ENCODE measurements around the gene RABGAP1L.
A peak's percentile ranks its signal among the peaks of the same experiment; 100 is the strongest.
"Not testable (repeated sequence)": the region's sequence is repeated elsewhere in the genome, so short reads cannot be mapped to it uniquely, and the experiment has no call there.

The RABGAP1L gene

GRCh38 chr1:174204697-174205308, 45.5 kb downstream of the RABGAP1L start:
- peak; percentile 50 for DNase-seq

- peak; percentile 29 for DNase-seq
These were observed 47.0 kb downstream of the RABGAP1L start for GRCh38 chr1:174206148-174206836.

DNA sequence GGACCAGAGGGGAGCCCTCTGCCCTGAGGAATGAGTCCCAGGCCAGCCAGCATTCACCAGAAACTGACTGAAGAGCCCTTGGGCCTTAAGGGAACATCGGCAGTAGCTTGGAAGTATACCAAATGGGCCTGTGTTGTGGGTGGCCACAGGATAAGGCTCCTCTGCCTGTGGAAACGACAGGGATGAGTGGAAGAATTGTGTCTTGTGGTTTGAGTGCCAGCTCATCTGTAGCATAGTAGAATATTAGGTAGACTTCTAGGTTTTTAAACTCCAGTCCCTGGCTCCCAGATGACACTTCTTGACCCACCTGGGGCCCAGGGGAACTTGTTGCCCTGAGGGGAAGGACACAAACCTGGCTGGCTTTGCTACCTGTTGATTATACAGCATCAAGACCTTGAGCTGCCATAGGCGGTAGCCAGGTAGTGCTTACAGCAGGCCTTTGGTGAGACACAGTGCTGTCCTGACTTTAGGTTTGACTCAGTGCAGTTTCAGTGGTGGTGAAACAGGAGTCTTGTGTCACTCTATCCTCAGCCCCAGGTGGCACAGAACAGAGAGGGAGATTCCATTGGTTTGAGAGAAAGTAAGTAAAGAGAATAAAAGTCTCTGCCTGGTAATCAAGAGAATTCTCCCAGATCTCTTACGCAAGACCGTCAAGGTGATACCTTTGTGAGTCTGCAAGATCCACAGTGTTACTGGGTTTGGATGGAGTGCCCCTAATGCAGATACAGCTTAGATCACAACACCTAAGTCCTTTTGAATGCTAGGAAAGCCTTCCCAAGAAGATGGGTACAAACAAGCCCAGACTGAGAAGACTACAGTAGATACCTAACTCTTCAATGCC, 50.2 kb downstream of the RABGAP1L start:
- DNase-seq = no peak

DNA sequence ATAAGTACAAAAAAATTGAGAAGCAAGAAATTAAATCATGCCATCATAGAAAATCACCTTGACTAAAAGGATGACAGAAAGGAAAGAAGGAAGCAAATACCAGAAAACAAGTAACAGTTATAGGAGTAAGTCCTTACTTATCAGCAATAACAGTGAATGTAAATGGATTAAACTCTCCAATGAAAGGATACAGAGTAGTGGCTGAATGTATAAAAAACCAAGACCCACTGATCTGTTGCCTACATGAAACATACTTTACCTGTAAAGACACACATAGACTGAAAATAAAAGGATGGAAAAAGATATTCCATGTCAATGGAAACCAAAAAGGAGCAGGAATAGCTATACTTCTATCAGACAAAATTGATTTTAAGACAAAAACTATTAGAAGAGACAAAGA, 52.2 kb downstream of the RABGAP1L start:
- DNase-seq = no peak

DNA sequence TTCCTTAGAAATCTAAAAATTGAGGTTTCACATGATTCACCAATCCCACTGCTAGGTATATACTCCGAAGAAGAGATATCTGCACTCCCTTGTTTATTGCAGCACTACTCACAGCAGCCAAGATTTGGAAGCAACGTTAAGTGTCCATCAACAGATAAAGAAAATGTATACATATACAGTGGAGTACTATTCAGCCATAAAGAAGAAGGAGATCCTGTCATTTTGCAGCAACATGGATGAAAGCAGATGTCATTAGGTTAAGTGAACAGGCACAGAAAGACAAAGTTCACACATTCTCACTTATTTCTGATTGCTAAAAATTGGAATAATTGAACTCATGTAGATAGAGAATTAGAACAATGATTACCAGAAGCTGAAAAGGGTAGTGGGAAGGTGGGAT, 56.4 kb downstream of the RABGAP1L start:
- DNase-seq = no peak

GRCh38 chr1:174217248-174217647, 57.9 kb downstream of the RABGAP1L start:
- DNase-seq = no peak

GRCh38 chr1:174217787-174218574, 58.7 kb downstream of the RABGAP1L start:
- DNase-seq = peak; percentile 61

- DNase-seq = no peak
These were observed 59.7 kb downstream of the RABGAP1L start for GRCh38 chr1:174218983-174219382.

DNA sequence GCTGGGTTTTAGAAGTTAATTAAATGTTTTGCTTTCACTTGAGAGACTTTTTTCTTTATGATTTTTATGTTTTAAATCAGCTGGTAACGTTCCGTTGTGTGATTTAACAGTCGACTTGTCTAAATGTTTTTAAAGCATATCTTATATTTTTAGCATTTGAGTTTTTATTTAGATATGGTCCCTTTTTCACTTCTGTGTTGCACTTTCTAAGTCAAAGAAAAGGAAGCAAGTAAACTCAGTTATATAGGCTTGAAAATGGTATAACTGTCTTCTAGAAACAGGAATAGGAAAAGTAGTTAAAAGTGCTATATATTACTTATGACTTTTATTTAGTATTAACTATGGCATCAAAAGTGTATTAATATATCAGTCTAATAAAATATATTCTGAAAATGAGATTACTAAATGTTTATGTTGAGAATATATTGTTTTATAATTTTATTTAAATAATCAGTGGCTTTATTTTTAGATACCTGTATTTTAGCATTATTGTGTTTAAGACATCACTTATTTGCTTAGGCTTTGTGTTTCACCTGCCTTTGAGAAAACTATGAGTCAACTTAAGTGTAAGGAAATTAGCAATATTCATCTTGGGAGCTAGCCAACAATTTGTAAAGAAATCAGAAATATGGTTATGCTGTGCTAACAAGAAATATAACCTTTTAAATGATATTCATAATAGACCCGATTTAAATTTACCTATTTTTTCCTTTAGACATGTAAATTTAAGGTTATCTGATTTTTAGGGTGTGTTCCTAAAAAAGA, 60.5 kb downstream of the RABGAP1L start:
- no peak for DNase-seq

- DNase-seq = no peak
These were observed 62.4 kb downstream of the RABGAP1L start for GRCh38 chr1:174221681-174222080.

- no peak for DNase-seq
These were observed 63.0 kb downstream of the RABGAP1L start for GRCh38 chr1:174222166-174222949.

- no peak for DNase-seq
These were observed 65.3 kb downstream of the RABGAP1L start for GRCh38 chr1:174224641-174225040.

DNA sequence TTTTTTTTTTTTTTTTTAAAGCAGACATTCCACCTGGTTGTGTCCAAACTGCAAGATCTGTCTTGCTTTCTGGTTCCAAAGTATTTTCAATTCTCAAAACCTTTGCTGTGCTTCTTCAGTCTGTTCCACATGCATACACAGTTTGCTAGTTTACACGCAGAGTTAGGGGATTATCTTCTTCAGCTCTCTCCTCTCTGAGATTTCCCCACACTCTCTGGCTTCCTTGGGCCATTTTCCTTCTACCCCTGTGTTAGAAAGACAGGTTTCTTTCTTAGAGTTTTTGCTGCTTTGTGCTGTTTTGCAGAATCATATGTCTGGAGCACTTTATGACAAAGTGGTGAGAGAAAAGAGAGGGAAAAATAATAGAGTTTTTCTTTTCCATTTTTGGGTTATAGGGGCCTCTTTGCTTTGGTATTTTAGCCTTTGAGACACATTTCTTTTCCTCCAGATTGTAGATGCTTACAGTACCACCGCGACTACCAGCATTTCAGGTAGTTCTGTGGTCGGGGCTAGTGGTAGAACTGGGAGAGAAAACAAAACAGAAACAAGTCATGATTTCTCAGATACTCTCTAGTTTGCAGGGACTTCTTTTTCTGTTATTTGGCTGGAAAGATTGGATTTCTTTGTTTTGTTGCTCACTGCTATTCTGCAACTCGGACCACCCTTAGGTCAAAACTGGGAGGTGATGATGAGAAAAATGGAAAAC, 66.3 kb downstream of the RABGAP1L start:
- no peak for DNase-seq

DNA sequence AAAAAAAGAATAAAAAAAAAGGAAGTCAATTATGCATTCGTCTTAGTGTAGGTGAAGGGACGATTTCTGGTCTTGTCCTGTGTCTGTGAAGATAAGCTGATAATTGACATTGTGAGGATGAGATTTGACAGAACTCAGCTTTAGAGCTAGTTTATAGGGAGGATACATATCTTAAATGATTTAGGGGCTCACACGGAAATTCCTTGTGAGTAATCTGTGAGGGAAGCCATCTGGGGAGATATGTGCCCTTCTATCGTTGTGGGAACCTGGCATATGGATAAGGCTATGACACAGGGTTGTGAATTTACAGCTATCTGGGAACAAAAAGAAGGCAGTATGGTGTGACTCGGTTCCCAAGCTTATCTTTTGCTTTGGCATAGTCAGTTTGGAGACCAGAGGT, 71.1 kb downstream of the RABGAP1L start:
- DNase-seq = no peak

- no peak for DNase-seq
These were observed 73.4 kb downstream of the RABGAP1L start for GRCh38 chr1:174232761-174233160.

DNA sequence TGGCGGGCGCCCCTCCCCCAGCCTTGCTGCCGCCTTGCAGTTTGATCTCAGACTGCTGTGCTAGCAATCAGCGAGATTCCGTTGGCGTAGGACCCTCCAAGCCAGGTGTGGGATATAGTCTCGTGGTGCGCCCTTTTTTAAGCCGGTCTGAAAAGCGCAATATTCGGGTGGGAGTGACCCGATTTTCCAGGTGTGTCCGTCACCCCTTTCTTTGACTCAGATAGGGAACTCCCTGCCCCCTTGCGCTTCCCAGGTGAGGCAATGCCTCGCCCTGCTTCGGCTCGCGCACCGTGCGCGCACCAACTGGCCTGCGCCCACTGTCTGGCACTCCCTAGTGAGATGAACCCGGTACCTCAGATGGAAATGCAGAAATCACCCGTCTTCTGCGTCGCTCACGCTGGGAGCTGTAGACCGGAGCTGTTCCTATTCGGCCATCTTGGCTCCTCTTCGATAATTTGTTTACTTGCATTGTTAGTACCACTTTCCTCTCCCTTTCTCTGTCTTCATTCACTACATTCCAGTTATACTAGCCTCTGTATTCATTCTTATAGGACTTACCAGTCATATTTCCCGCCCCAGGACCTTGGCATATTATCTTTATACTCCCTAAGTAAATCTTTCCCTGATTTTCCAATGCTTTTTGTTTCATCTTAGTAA, 79.7 kb downstream of the RABGAP1L start:
- not testable (repeated sequence) for DNase-seq

GRCh38 chr1:174239541-174239940, 80.2 kb downstream of the RABGAP1L start:
- DNase-seq = no peak

DNA sequence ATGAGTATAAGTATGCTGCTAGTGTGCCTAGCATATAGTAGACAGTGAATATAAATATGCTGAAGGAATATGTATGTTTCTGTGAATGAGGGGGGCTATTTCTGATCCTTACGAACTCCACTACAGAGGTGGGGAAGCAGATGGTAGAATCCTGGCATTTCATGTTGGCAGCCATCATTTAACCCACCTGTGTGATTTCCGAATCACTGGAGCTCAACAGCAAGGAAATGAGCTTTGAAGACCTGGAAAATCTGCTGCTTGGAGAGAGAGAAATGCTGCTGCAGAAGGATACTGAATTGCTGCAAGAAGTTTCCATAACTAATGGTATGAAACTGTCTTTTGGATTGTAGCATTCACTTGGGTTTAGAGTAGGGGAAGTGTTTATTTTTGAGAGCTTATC, 83.5 kb downstream of the RABGAP1L start:
- DNase-seq = no peak

DNA sequence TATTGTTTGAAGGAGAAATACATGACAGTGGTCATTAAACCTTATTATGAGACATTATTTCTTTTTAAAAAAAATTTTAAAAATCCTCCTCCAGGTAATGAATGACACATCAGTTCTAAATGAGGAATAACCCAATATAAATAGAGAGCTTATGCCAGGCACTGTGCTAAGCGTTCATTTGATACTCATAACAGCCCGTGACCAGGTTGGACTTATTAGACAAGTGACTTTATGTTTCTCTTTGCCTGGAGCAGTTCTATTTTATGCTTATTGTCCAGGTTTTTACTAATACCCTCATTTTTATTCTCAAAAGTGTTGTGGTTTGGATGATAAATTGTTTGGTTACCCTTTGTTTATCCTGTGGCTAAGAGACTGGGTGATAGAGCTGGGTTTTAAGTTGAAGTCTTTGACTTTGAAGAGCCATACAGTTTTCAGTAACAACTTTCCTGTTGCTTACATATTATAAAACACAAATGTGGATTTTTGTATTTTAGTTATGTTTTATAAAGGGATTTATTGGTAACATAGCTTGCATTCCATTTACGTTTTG, 84.2 kb downstream of the RABGAP1L start:
- DNase-seq = no peak

GRCh38 chr1:174244017-174244416, 84.7 kb downstream of the RABGAP1L start:
- DNase-seq = no peak
